GM18907 (cell line): Measurements from ENCODE around the gene ANGPTL8.

Experiments used
- ATAC-seq: cut with Tn5 transposase; IDR thresholded peaks from one replicate; pipeline ENCODE4 v1.9.1; 2021; ENCODE audit warnings: mild to moderate bottlenecking, moderate library complexity; ENCODE audit not compliant: unreplicated experiment

ANGPTL8 gene

DNA sequence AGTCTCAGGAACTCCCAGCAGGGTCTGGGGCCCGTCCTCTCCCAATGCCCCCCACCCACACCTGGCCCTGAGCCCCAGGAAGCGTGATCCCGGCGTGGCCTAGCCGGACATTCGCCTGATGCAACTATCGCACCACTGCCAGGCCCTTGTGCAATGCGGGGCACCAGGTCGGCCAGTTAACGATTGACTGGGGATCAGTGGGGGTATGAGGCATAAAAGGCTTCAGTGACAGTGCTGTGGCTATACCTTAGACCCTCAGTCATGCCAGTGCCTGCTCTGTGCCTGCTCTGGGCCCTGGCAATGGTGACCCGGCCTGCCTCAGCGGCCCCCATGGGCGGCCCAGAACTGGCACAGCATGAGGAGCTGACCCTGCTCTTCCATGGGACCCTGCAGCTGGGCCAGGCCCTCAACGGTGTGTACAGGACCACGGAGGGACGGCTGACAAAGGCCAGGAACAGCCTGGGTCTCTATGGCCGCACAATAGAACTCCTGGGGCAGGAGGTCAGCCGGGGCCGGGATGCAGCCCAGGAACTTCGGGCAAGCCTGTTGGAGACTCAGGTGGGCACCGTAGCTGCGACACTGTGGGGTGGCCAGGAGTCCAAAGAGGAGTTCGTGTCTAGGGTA is at the start of gene ANGPTL8:
ANGPTL8 (plus strand) TSS at position 243 of the 624 bp plus-strand sequence; CDS start at position 262, 19 bp downstream.
- no peak for ATAC-seq

DNA sequence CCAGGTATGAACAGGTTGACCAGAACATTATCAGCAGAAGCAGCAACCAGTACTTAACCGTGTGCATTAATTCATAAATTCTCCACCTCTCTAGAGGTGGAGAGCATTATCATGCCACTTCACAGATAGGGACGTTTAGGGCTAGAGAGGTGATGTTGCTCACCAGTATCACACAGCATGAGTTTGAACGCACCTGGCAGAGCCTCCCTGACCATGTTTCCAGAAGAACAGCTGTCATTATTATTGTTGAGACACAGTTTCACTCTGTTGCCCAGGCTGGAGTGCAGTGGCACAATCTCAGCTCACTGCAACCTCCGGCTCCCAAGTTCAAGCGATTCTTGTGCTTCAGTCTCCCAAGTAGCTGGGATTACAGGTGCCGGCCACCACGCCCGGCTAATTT is 48.9 kb upstream of the ANGPTL8 start:
- no peak for ATAC-seq

DNA sequence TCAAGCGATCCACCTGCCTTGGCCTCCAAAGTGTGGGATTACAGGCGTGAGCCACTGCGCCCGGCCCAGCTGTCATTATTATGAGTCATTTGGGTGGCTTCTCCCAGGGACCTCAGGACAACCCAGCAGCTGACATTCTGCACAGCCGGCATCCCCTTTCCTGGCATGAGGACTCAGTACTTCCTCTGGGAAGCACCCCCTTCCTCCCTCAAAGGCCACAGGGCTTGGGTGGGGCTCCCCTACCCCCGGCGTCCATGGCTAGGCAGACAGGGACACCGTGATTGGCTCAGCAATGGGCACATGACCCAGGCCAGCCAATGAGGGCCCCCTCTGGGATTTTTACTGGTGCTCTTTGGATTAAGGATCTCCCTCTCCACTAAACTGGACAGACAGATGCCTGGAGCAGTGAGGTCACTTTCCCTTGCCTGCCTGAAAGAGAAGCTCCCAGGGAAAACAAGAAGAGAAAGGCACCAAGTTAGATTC is 48.1 kb upstream of the ANGPTL8 start:
- ATAC-seq = no peak

DNA sequence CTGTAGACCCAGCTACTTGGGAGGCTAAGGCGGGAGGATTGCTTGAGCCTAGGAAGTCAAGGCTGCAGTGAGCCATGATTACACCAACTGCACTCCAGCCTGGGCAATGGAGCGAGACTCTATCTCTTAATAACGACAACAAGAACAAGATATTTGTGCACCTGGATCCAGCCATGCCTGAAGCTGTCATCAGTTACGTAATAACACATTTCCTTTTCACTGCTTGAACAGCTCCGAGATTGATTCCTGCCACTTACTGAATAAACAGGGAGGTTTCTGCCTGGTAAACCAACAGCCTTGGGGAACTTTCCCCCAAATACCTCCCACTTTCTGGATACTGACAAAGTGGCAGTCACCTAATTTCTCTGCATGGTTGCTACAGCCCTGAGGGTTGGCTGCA is 47.5 kb upstream of the ANGPTL8 start:
- ATAC-seq = no peak

DNA sequence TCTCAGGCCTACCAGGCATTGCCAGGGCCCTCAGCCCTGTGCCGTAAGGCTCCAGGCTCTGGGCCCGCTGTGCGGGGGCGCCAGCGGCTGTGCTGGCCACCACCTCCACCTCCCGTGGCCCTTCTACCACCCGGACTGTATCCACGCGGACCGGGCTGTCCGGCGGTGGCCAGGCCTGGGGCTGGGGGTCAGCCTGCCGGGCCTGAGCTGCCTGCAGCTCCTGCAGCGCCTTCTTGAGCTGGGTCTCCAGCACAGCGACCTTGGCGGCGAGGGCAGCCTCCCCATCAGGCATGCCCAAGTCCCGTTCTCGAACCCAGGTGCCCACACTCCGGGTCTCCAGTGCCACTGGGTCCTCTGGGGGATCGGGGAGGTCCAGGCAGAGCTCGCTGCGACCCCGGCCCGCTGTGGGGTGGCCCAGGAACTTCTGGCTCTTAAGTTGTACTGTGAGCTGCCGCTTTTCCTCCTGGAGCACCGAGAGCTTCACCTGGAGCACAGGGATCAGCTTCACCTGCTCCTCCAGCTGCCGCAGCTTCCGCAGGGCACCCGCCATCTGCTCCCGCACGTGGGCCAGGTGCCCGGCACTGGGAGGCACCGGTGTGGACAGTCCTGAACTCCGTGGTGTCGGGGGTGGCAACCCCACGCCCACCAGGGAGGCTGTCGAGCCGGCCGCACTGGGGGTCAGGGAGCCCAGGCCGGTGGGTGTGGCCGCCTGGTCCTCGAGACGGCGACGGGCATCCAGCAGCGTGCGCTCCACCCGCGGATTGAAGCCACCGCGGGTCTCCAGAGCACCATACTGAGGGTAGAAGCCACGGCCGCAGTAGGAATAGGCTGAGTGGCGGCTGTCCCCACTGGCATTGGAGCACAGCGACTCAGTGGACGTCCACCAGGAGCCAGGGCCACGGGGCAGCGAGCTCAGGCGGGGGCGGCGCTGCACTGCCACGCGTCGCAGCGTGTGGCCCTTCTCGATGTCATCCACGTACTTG is 46.2 kb upstream of the ANGPTL8 start:
- ATAC-seq = no peak

- ATAC-seq = no peak
Observed at GRCh38 chr19:11194173-11194572, 45.2 kb upstream of the ANGPTL8 start.

- no peak for ATAC-seq
Observed at GRCh38 chr19:11194656-11195558, 44.5 kb upstream of the ANGPTL8 start.

DNA sequence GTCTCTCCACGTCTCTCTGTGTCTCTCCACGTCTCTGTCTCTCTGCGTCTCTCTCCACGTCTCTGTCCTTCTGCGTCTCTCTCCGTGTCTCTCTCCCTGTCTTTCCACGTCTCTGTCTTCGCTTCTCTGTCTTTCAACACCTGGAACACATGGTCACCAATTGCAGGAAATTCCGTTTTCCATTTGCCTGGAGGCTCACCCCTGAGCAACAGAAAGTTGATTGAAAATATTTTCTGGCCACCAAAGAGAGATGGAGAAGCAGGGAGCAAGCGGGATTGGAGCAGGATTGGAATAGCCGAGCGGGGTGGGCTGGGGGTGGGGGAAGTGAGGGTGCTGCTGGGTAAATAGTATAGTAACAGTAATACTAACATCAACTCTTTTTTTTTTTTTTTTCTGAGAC is 43.7 kb upstream of the ANGPTL8 start:
- ATAC-seq = no peak

GRCh38 chr19:11196406-11197287 is 42.8 kb upstream of the ANGPTL8 start:
- ATAC-seq = no peak

DNA sequence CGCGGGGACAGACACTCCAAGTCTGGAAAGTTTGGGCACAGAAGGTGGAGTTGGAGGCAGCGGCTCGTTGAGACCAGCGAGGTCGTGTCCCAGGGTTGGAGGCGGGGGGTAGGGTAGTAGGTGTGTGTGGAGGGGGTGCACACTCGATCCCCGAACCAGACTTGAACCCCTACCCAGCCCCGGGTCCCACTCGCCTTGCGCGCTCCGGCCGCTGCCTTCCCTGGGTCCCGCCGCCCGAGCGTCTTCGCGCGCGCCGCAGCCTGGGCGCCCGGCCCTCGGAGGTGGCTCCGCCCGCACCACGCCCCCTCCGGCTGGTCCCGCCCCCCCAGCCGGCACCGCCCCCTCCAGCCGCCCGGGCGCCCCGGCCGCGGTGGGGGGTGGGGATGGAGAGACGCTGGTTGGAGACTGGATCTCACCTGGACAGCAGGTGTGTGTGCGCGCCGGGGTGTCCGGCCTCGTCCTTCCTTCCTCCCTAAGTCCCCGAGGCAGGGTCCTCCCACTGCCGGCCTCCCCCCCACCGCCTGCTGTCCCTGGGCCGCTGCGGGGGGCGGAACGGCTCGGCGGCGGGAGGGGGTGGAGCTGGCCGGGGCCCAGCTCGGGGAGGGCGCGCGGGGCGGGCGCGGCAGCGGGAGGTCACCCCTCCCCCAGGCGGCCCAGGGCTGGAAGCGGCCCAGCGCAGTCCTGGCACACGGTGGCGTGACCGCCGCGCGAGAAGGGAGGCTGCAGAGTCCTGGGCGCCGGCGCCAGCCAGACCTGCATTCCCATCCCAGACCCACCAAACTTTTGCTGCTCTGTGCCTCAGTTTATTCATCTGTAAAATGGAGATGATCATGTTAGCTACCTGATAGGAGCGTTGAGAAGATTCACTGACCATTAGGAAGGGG is 41.9 kb upstream of the ANGPTL8 start, which contains the start of gene KANK2:
KANK2 (minus strand) TSS at position 255 of the 884 bp plus-strand sequence. CDS start 3,034 bp downstream, outside the sequence.
- ATAC-seq = peak; percentile 72

DNA sequence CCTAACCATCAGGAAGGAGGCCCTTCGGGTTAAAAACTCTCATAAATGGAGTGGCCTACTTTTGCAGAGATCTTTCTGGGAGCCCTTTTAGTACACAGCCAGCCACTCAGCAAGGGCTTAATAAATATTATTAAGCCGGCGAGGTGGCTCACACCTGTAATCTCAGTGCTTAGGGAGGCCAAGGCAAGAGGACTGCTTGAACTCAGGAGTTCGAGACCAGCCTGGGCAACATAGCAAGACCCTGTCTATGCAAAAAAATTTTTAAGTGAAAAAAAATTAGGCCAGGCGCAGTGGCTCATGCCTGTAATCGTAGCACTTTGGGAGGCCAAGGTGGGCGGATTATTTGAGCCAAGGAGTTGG is 41.3 kb upstream of the ANGPTL8 start:
- ATAC-seq = no peak

GRCh38 chr19:11198769-11199424 is 40.5 kb upstream of the ANGPTL8 start:
- ATAC-seq = no peak

DNA sequence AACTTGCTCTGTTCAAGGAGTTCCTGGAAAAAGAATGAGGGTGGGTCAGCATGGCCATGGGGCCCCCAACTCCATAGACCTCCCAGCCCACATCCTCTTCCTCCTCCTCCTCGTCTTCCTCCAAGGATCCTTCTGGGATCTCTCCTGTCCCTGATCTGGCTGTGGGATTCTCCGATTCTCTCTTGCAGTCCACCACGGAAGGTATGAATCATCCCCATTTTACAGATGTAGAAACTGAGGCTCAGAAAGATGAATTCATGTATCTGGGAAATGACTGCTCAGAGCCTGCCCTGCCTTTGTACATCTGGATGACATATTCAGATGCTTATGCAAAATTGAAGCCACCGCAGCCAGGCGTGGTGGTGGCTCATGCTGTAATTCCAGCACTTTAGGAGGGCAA is 39.9 kb upstream of the ANGPTL8 start:
- no peak for ATAC-seq

DNA sequence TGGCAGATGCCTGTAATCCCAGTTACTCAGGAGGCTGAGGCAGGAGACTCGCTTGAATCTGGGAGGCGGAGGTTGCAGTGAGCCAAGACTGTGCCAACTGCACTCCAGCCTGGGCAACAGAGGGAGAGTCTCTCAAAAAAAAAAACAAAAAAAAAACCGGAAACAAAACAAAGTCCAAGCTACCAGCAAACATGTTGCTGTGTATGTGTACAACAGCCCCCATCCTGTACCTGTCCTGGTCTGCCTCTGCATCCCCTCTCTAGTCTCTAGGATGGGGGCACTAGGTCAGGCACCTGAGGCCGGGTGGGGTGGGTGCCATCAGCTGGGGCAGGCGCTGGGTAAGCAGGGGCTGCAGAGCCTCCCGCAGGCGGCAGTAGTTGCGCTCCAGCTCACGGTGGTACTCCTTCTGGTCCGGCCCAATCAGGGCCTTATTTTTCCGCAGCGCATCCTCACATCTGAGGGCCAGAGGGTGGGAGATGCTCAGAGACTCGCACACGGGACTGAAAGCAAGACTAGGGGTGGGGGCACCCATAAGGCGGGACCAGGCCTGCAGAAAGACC is 39.3 kb upstream of the ANGPTL8 start:
- ATAC-seq = no peak

DNA sequence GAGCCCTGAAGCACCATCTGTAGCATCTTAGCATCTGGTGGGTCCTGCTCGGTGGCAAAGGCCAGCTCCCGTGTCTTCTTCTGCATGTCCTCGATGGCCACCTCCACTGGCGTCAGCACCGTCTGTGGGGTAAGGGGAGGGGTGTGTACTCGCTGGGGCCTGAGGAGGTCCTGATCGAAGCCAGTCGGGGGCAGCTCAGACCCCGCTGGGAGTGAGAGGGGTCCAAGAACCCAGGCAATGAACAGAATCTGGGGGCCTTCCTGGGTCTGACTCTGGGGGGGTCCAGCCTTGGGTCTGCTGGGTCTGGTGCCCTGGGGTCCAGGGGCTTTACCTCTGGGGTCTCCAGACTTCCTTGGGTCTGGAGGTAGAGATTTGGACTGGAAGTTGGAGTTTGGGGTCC is 38.5 kb upstream of the ANGPTL8 start:
- no peak for ATAC-seq

DNA sequence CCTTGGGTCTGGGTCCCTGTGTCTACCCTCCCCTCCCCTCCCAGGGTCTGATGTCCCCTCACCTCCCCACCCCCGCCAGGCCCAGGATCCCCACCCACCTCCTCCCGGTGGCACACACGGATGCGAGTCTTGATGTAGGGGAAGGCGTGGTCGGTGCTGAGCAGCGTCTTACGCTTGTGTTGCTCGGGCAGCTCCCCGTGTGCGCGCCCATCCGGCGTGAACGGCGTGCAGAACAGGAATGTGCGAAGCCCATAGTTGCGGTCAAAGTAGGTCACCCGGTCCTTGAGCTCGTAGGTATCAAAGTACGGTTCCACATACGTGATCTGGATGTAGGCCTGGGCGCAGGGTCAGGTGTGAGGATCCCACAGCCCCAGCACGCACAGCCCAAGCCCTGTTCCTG is 37.6 kb upstream of the ANGPTL8 start:
- ATAC-seq = no peak

- ATAC-seq = no peak
Observed at GRCh38 chr19:11202488-11203193, 36.8 kb upstream of the ANGPTL8 start.
